Heart left ventricle (tissue), 13 donors: ENCODE results near the gene PRKCA.
"Not testable (repeated sequence)": the region's sequence is repeated elsewhere in the genome, so short reads cannot be mapped to it uniquely, and the experiment has no call there.

Source experiments
- POLR2A ChIP-seq, 2 donors: fragments of 450-650 bp; IDR thresholded peaks; one replicate each; pipeline ENCODE4 v1.6.1; 2017; ENCODE audit warnings: antibody characterized with exemption in 2 of 2, mild to moderate bottlenecking in 2 of 2, moderate library complexity in 2 of 2
- TF ChIP-seq, protein P1 (sequence below), 12 donors: fragments of 200-600 bp; sonication (generic) in 4 of 12; IDR thresholded peaks; one replicate each; pipeline versions ENCODE4 v1.5.0 to v1.8.0; 2018 to 2022; ENCODE audit warnings: antibody characterized with exemption in 12 of 12, mild to moderate bottlenecking in 5 of 12
- donor health status: ischemic (EF 13 %, LVEDD 7.1; RV severe dilation, severe dysfunction).
- donor health status: DM: no; HTN: yes; CAD: no.
- donor health status: DM: no; HTN: no; CAD: no.
- donor health status: ischemic (EF 25% LVEDD 6.9; RV normal size, moderate dysfunction).
- donor health status: ischemic (EF 25% LVEDD 5.7; RV mildly dilated, moderate dysfunction).
- donor health status: ischemic (EF 35%, LVEDD 5.7; RV mildly dilated, moderate dysfunction).
- donor health status: nonischemic (EF 11% LVEDD 7.7; RV severe dilation, severe dysfunction).
- donor health status: DM: yes; HTN: yes; CAD: no.
- donor health status: PGD.
- donor health status: ischemic (EF 29% LVEDD 5.4; RV normal size, mild dysfunction).
- donor health status: nonischemic (EF 23%, LVEDD 6.1; RV moderate dilation, normal function).

DNA sequence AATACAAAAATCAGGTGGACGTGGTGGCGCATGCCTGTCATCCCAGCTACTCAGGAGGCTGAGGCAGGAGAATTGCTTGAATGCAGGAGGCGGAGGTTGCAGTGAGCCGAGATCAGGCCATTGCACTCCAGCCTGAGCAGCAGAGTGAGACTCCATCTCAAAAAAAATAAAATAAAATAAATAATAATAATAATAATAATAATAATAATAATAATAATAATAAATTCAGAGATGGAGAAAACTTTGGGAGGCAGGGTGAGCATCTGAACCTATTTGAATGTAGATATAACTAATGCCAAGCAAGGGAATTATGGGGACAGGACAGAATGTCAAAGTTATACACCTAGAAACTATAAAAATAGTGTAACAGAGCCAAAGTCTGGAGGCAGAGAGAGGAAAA lies 39.9 kb downstream of the PRKCA start:
- TF ChIP-seq, protein P1, sequence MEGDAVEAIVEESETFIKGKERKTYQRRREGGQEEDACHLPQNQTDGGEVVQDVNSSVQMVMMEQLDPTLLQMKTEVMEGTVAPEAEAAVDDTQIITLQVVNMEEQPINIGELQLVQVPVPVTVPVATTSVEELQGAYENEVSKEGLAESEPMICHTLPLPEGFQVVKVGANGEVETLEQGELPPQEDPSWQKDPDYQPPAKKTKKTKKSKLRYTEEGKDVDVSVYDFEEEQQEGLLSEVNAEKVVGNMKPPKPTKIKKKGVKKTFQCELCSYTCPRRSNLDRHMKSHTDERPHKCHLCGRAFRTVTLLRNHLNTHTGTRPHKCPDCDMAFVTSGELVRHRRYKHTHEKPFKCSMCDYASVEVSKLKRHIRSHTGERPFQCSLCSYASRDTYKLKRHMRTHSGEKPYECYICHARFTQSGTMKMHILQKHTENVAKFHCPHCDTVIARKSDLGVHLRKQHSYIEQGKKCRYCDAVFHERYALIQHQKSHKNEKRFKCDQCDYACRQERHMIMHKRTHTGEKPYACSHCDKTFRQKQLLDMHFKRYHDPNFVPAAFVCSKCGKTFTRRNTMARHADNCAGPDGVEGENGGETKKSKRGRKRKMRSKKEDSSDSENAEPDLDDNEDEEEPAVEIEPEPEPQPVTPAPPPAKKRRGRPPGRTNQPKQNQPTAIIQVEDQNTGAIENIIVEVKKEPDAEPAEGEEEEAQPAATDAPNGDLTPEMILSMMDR (IDR thresholded peaks at IDR 0.05) = not testable (repeated sequence)
- not testable (repeated sequence) for TF ChIP-seq POLR2A (IDR thresholded peaks at IDR 0.05)
